GM23338 (cell line): Measurements from ENCODE around the gene CDH4. TPM values are rescaled to one million over a fixed set of nuclear protein-coding genes. Genes with fewer than 3 reads are reported as not detected.

ENCODE experiments used
- ATAC-seq: fragments of 200-7000 bp; cut with Tn5 transposase; 3 replicates; pipeline ENCODE4 v1.9.1; 2020
- DNase-seq: peaks from one replicate; pipeline ENCODE4 v3.0.0-alpha.2; 2015; ENCODE audit warnings: low spot score
- H2AFZ ChIP-seq: fragments of 200-600 bp; sonication (generic); 2 replicates; pipeline ENCODE4 v1.8.0; 2016; ENCODE audit warnings: antibody characterized with exemption, mild to moderate bottlenecking, moderate library complexity
- H3F3A ChIP-seq: fragments of 200-600 bp; sonication (generic); replicated peaks from 2 replicates; pipeline ENCODE4 v1.8.0; 2017; ENCODE audit warnings: antibody characterized with exemption, mixed run types, low read depth
- H3K27ac ChIP-seq: fragments of 200-600 bp; sonication (generic); 2 replicates; pipeline ENCODE4 v1.6.1; 2016; ENCODE audit warnings: low read depth
- H3K27me3 ChIP-seq: fragments of 200-600 bp; sonication (generic); 2 replicates; pipeline ENCODE4 v1.8.0; 2016; ENCODE audit warnings: mild to moderate bottlenecking, mixed run types, moderate library complexity; ENCODE audit not compliant: insufficient read depth
- H3K36me3 ChIP-seq: fragments of 200-600 bp; sonication (generic); 2 replicates; pipeline ENCODE4 v1.8.0; 2016; ENCODE audit warnings: mild to moderate bottlenecking; ENCODE audit not compliant: insufficient read depth
- H3K4me1 ChIP-seq: fragments of 200-600 bp; sonication (generic); 2 replicates; pipeline ENCODE4 v1.8.0; 2016; ENCODE audit warnings: mild to moderate bottlenecking, moderate library complexity; ENCODE audit not compliant: insufficient read depth
- H3K4me2 ChIP-seq: fragments of 200-600 bp; sonication (generic); 2 replicates; pipeline ENCODE4 v1.7.1; 2017; ENCODE audit warnings: mixed run types
- H3K4me3 ChIP-seq: fragments of 200-600 bp; sonication (generic); 2 replicates; pipeline ENCODE4 v1.6.1; 2016; ENCODE audit warnings: mixed run types
- H3K79me2 ChIP-seq: fragments of 200-600 bp; sonication (generic); replicated peaks from 2 replicates; pipeline ENCODE4 v1.8.0; 2017; ENCODE audit warnings: mild to moderate bottlenecking; ENCODE audit not compliant: insufficient read depth
- H3K9me2 ChIP-seq: fragments of 200-600 bp; sonication (generic); 2 replicates; pipeline ENCODE4 v1.8.0; 2017; ENCODE audit not compliant: insufficient read depth
- H4K20me1 ChIP-seq: fragments of 200-600 bp; sonication (generic); replicated peaks from 2 replicates; pipeline ENCODE4 v1.8.0; 2017; ENCODE audit warnings: mild to moderate bottlenecking; ENCODE audit not compliant: insufficient read depth
- H3K27ac Mint-ChIP-seq: 2 replicates; pipeline ENCODE4 v1.8.0; 2020; ENCODE audit warnings: inconsistent platforms, mild to moderate bottlenecking, moderate library complexity, mixed read lengths
- H3K27me3 Mint-ChIP-seq: 3 replicates; pipeline ENCODE4 v1.8.0; 2022; ENCODE audit warnings: low read depth, mild to moderate bottlenecking, moderate library complexity, mixed read lengths, inconsistent platforms; ENCODE audit not compliant: insufficient read depth, poor library complexity
- H3K36me3 Mint-ChIP-seq: 3 replicates; pipeline ENCODE4 v1.8.0; 2021; ENCODE audit warnings: low read depth, mild to moderate bottlenecking, inconsistent platforms, moderate library complexity, mixed read lengths
- H3K4me1 Mint-ChIP-seq: 3 replicates; pipeline ENCODE4 v1.8.0; 2020; ENCODE audit warnings: mild to moderate bottlenecking, inconsistent platforms, mixed read lengths
- H3K4me3 Mint-ChIP-seq: 3 replicates; pipeline ENCODE4 v1.8.0; 2021; ENCODE audit warnings: moderate library complexity, mild to moderate bottlenecking, inconsistent platforms, mixed read lengths
- H3K9me3 Mint-ChIP-seq: 3 replicates; pipeline ENCODE4 v1.8.0; 2020; ENCODE audit warnings: moderate library complexity, mild to moderate bottlenecking, inconsistent platforms, mixed read lengths
- CREB1 ChIP-seq: fragments of 250-450 bp; sonication (Bioruptor Pico); IDR thresholded peaks from 2 replicates; pipeline ENCODE4 v1.5.0; 2020; ENCODE audit warnings: low read depth, mild to moderate bottlenecking, moderate library complexity
- EZH2 ChIP-seq: fragments of 200-600 bp; sonication (generic); IDR thresholded peaks from one replicate; pipeline ENCODE4 v1.8.0; 2017; ENCODE audit warnings: antibody characterized with exemption, mild to moderate bottlenecking, low read depth; ENCODE audit not compliant: unreplicated experiment
- JUNB ChIP-seq: IDR thresholded peaks from one replicate; pipeline ENCODE4 v1.6.1; 2016; ENCODE audit warnings: antibody characterized with exemption; ENCODE audit not compliant: unreplicated experiment
- NANOG ChIP-seq: IDR thresholded peaks from 2 replicates; pipeline ENCODE4 v1.6.1; 2016; ENCODE audit warnings: antibody characterized with exemption, borderline replicate concordance
- REST ChIP-seq: IDR thresholded peaks from one replicate; pipeline ENCODE4 v1.6.1; 2018; ENCODE audit warnings: antibody characterized with exemption; ENCODE audit not compliant: unreplicated experiment
- STAT1 ChIP-seq: IDR thresholded peaks from one replicate; pipeline ENCODE4 v1.6.1; 2016; ENCODE audit warnings: antibody characterized with exemption; ENCODE audit not compliant: unreplicated experiment
- ZNF462 ChIP-seq: fragments of 250-450 bp; sonication (Bioruptor Pico); IDR thresholded peaks from 2 replicates; pipeline ENCODE4 v1.5.0; 2020; ENCODE audit warnings: mild to moderate bottlenecking, moderate library complexity
- polyA plus RNA-seq: library from polyadenylated mRNA; unstranded; fragments of >200 nt; fragmentation: Nextera tagmentation; extraction: Ambion mirVana; gene quantifications from 2 replicates; pipeline ENCODE4 v1.2.1, GENCODE V29; 2016
- total RNA-seq: library from RNA; depleted of rRNA; stranded (reverse); fragments of >200 nt; shearing (Covaris generic); gene quantifications from 2 replicates; pipeline ENCODE4 v1.2.3, GENCODE V29; 2014

The CDH4 gene
- total and polyA plus RNA-seq, 2 experiments from 2014 or later, result 1.2 to 4.2 TPM

- Histone ChIP-seq H3F3A (no peaks in the 10 kb centered on the region), H3K4me1 (no peaks in the 10 kb centered on the region), H3K4me2 (no peak overlapping the region), H2AFZ (no peak overlapping the region), H3K79me2 (no peaks in the 10 kb centered on the region), H3K9me2 (no peaks in the 10 kb centered on the region), H3K36me3 (no peaks in the 10 kb centered on the region), H3K27ac (no peak overlapping the region), H4K20me1 (no peaks in the 10 kb centered on the region), H3K4me3 (no peak overlapping the region), H3K27me3 (no peaks in the 10 kb centered on the region)
- ATAC-seq (no peak), DNase-seq (no peak)
- H3K9me3 Mint-ChIP-seq, result peaks cover 24% of the 10 kb centered on the region
- H3K27ac Mint-ChIP-seq, result no peak overlapping the region
- H3K36me3 Mint-ChIP-seq, result no peaks in the 10 kb centered on the region
- no peak overlapping the region for H3K4me3 Mint-ChIP-seq
- no peaks in the 10 kb centered on the region; the same call in 2 of the 3 replicates for H3K4me1 Mint-ChIP-seq
- H3K27me3 Mint-ChIP-seq, result peaks cover 13% of the 10 kb centered on the region
- TF ChIP-seq REST (no peak), STAT1 (no peak), JUNB (no peak), NANOG (no peak), CREB1 (CRISPR knock-in tag) (no peak), ZNF462 (CRISPR knock-in tag) (no peak), EZH2 (no peak)
These were observed 638.1 kb downstream of the CDH4 start for GRCh38 chr20:61890210-61890609.
